ENCODE measurements around the gene CLDN18.

Gene CLDN18

GRCh38 chr3:138068579-138069174 lies 58.7 kb downstream of the CLDN18 start:
- H3K27ac ChIP-seq (ENCODE audit: poor library complexity, severe bottlenecking), result no peak overlapping the region
- H3K4me1 ChIP-seq (ENCODE audit: insufficient read depth, poor library complexity, severe bottlenecking), result peaks cover 2% of the 10 kb centered on the region
- H3K36me3 ChIP-seq (ENCODE audit: low read depth), result no peaks in the 10 kb centered on the region
- DNase-seq (ENCODE audit: low spot score), result no peak
- H3K9me3 ChIP-seq (ENCODE audit: severe bottlenecking), result no peaks in the 10 kb centered on the region
- H3K4me3 ChIP-seq (ENCODE audit: severe bottlenecking), result no peak overlapping the region
- no peaks in the 10 kb centered on the region for H3K27me3 ChIP-seq (ENCODE audit: insufficient read depth, poor library complexity, severe bottlenecking)
- ATAC-seq (ENCODE audit: low read depth), result peak; percentile 89
- TF ChIP-seq CTCF (IDR thresholded peaks at IDR 0.05; ENCODE audit: poor library complexity, severe bottlenecking), result peak; percentile 94

GRCh38 chr3:138070006-138070405 lies 60.0 kb downstream of the CLDN18 start:
- DNase-seq (ENCODE audit: low spot score), result no peak
- ATAC-seq (ENCODE audit: low read depth), result no peak
- H3K4me3 ChIP-seq (ENCODE audit: severe bottlenecking), result no peak overlapping the region
- no peak for TF ChIP-seq CTCF (IDR thresholded peaks at IDR 0.05; ENCODE audit: poor library complexity, severe bottlenecking)
- H3K4me1 ChIP-seq (ENCODE audit: insufficient read depth, poor library complexity, severe bottlenecking), result peaks cover 2% of the 10 kb centered on the region
- no peak overlapping the region for H3K27ac ChIP-seq (ENCODE audit: poor library complexity, severe bottlenecking)
- no peaks in the 10 kb centered on the region for H3K9me3 ChIP-seq (ENCODE audit: severe bottlenecking)
- H3K27me3 ChIP-seq (ENCODE audit: insufficient read depth, poor library complexity, severe bottlenecking), result no peaks in the 10 kb centered on the region
- H3K36me3 ChIP-seq (ENCODE audit: low read depth), result no peaks in the 10 kb centered on the region

DNA sequence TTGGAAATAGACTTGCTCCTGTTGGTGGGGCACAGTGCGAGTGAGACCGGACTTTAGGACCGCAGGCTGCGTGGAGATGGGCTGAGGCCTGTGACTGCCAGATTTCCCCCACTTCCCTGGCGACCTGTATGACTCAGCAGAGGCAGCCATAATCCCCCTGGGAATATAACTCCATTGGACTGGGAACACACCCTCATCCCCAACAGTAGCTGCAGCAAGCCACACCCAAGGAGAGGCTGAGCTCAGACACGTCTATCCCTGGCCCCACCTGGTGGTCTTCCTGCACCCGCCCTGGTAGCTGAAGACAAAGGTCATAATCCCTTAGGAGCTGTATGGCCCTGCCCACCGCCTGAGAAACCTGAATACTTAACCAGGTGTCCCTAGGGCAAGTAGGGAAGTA lies 62.8 kb downstream of the CLDN18 start:
- Histone ChIP-seq H3K4me1 (ENCODE audit: insufficient read depth, poor library complexity, severe bottlenecking) (peaks cover 6% of the 10 kb centered on the region), H3K36me3 (ENCODE audit: low read depth) (no peaks in the 10 kb centered on the region), H3K4me3 (ENCODE audit: severe bottlenecking) (no peak overlapping the region), H3K9me3 (ENCODE audit: severe bottlenecking) (no peaks in the 10 kb centered on the region), H3K27me3 (ENCODE audit: insufficient read depth, poor library complexity, severe bottlenecking) (no peaks in the 10 kb centered on the region), H3K27ac (ENCODE audit: poor library complexity, severe bottlenecking) (no peak overlapping the region)
- TF ChIP-seq CTCF (IDR thresholded peaks at IDR 0.05; ENCODE audit: poor library complexity, severe bottlenecking), result no peak
- ATAC-seq (ENCODE audit: low read depth), result no peak
- no peak for DNase-seq (ENCODE audit: low spot score)

GRCh38 chr3:138078096-138078495 lies 68.1 kb downstream of the CLDN18 start:
- H3K27me3 ChIP-seq (ENCODE audit: insufficient read depth, poor library complexity, severe bottlenecking), result no peaks in the 10 kb centered on the region
- ATAC-seq (ENCODE audit: low read depth) (peak; percentile 74), DNase-seq (ENCODE audit: low spot score) (no peak)
- peaks cover 35% of the 10 kb centered on the region for H3K4me1 ChIP-seq (ENCODE audit: insufficient read depth, poor library complexity, severe bottlenecking)
- no peaks in the 10 kb centered on the region for H3K9me3 ChIP-seq (ENCODE audit: severe bottlenecking)
- H3K27ac ChIP-seq (ENCODE audit: poor library complexity, severe bottlenecking), result peak overlapping the region; percentile 94
- H3K36me3 ChIP-seq (ENCODE audit: low read depth), result no peaks in the 10 kb centered on the region
- TF ChIP-seq CTCF (IDR thresholded peaks at IDR 0.05; ENCODE audit: poor library complexity, severe bottlenecking), result no peak
- no peak overlapping the region for H3K4me3 ChIP-seq (ENCODE audit: severe bottlenecking)

GRCh38 chr3:138078901-138079344 lies 69.0 kb downstream of the CLDN18 start:
- peak; percentile 78 for ATAC-seq (ENCODE audit: low read depth)

More at GRCh38 chr3:138078901-138079344, 69.0 kb downstream of the CLDN18 start:
- DNase-seq (ENCODE audit: low spot score), result no peak
- H3K4me3 ChIP-seq (ENCODE audit: severe bottlenecking), result no peak overlapping the region
- peaks cover 35% of the 10 kb centered on the region for H3K4me1 ChIP-seq (ENCODE audit: insufficient read depth, poor library complexity, severe bottlenecking)
- peak overlapping the region; percentile 94 for H3K27ac ChIP-seq (ENCODE audit: poor library complexity, severe bottlenecking)
- H3K27me3 ChIP-seq (ENCODE audit: insufficient read depth, poor library complexity, severe bottlenecking), result no peaks in the 10 kb centered on the region
- H3K9me3 ChIP-seq (ENCODE audit: severe bottlenecking), result no peaks in the 10 kb centered on the region
- no peaks in the 10 kb centered on the region for H3K36me3 ChIP-seq (ENCODE audit: low read depth)
- TF ChIP-seq CTCF (IDR thresholded peaks at IDR 0.05; ENCODE audit: poor library complexity, severe bottlenecking), result no peak
